ENCODE data around the gene TCERG1L. TPM values are rescaled to one million over a fixed set of nuclear protein-coding genes. Genes with fewer than 3 reads are reported as not detected.

TCERG1L gene
- total and polyA plus RNA-seq, 9 of the 15 experiments (the other 6 are each of a cell fraction or from before 2014, with no cell fraction given), result not detected

GRCh38 chr10:131248376-131249165, 63.0 kb downstream of the TCERG1L start (continued):
- TF ChIP-seq ZNF584 (CRISPR knock-in tag; IDR thresholded peaks at IDR 0.05; ENCODE audit: low read depth), result no peak
- TF ChIP-seq PHTF2 (CRISPR knock-in tag; IDR thresholded peaks at IDR 0.05), result no peak
- no peak for TF ChIP-seq GATAD2B (IDR thresholded peaks at IDR 0.05; ENCODE audit: borderline replicate concordance)
- no peak for TF ChIP-seq HBP1 (CRISPR knock-in tag; IDR thresholded peaks at IDR 0.05)
- no peak for TF ChIP-seq CSDE1 (IDR thresholded peaks at IDR 0.05)

DNA sequence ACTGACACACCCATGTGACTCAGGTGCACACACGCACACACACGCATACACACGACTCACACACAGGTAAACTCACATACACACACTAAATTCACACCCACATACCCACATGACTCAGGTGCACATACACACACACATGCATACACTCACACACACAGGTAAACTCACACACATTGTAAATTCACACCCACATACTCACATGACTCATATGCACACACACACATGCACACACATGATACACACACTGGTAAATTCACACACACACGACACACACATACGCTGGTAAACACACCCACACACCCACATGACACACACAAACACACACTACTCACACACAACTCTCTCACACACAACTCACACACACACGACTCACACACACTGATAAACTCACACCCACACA, 63.6 kb downstream of the TCERG1L start:
- Histone ChIP-seq H3K4me3 (no peak overlapping the region), H3K4me1 (replicated peaks in 1 of 2; ENCODE audit: control insufficient read depth in 2 of 2, insufficient read depth in 2 of 2, low read length in 2 of 2) (no peaks in the 10 kb centered on the region), H2AFZ (ENCODE audit: low read depth, low read length) (no peak overlapping the region), H3K27ac (ENCODE audit: extremely low read depth, low read depth, low read length) (no peak overlapping the region), H4K20me1 (replicated peaks; ENCODE audit: control insufficient read depth, insufficient read depth, low read length) (no peaks in the 10 kb centered on the region), H3K9me1 (ENCODE audit: control insufficient read depth, insufficient read depth, low read length) (no peaks in the 10 kb centered on the region), H3K9me3 (replicated peaks; ENCODE audit: control insufficient read depth, insufficient read depth, low read depth, low read length) (no peaks in the 10 kb centered on the region), H3K27me3 (ENCODE audit: control insufficient read depth in 2 of 2, insufficient read depth in 2 of 2, low read length in 2 of 2) (peaks cover 0 to 32% of the 10 kb centered on the region in 2 experiments; a peak in 3 of 5 replicates), H3K9ac (ENCODE audit: insufficient read depth in 1 of 2, low read depth in 2 of 2, low read length in 2 of 2) (no peak overlapping the region), H3K79me2 (ENCODE audit: control insufficient read depth, insufficient read depth, low read length) (no peaks in the 10 kb centered on the region), H3K36me3 (ENCODE audit: control insufficient read depth, insufficient read depth, low read length) (no peaks in the 10 kb centered on the region), H3K4me2 (ENCODE audit: insufficient read depth, low read length) (no peak overlapping the region)
- FAIRE-seq, result no peak
- ATAC-seq, result no peak
- ChIA-PET POLR2A (no interaction called here), CTCF (ENCODE audit: low intra/inter-chr PET ratio) (no interaction called here)
- BruUV-seq (replicated peaks), result no TSS peak
- intact Hi-C loops (cut with micrococcal nuclease) (no loop called here), in situ Hi-C loops (cut with MboI) (no loop called here)
- no peak for DNase-seq (ENCODE audit: extremely low read depth in 1 of 4, low spot score in 3 of 4)
- WGBS (ENCODE audit: insufficient coverage, low coverage, missing lambda C conversion rate), result 0% methylated on average over 6 of the region's 6 CpGs
- TF ChIP-seq MTA2 (IDR thresholded peaks at IDR 0.05; ENCODE audit: low read depth), result no peak
- TF ChIP-seq MAFG (tag; conservative IDR thresholded peaks at IDR 0.05), result no peak
- TF ChIP-seq DMBX1 (CRISPR knock-in tag; IDR thresholded peaks at IDR 0.05; ENCODE audit: borderline replicate concordance), result no peak
- no peak for TF ChIP-seq HCFC1 (IDR thresholded peaks at IDR 0.05; ENCODE audit: low read depth, low read length)
